Endothelial cell (in vitro differentiated cells): ENCODE measurements around the gene VSTM4. TPM values are rescaled to one million over a fixed set of nuclear protein-coding genes. Genes with fewer than 3 reads are reported as not detected.

Source experiments
- DNase-seq: peaks from one replicate; pipeline ENCODE4 v3.0.0; 2021; ENCODE audit warnings: low spot score
- H3K27ac Mint-ChIP-seq: one replicate; pipeline ENCODE4 v1.8.0; 2021; ENCODE audit warnings: mixed read lengths, inconsistent platforms; ENCODE audit not compliant: unreplicated experiment
- H3K27me3 Mint-ChIP-seq: one replicate; pipeline ENCODE4 v1.8.0; 2021; ENCODE audit warnings: mild to moderate bottlenecking, moderate library complexity, mixed read lengths, inconsistent platforms; ENCODE audit not compliant: unreplicated experiment
- H3K36me3 Mint-ChIP-seq: one replicate; pipeline ENCODE4 v1.8.0; 2021; ENCODE audit warnings: mild to moderate bottlenecking, low read depth, mixed read lengths, inconsistent platforms; ENCODE audit not compliant: unreplicated experiment
- H3K4me1 Mint-ChIP-seq: one replicate; pipeline ENCODE4 v1.8.0; 2021; ENCODE audit warnings: mild to moderate bottlenecking, mixed read lengths, inconsistent platforms; ENCODE audit not compliant: unreplicated experiment
- H3K4me3 Mint-ChIP-seq: one replicate; pipeline ENCODE4 v1.8.0; 2021; ENCODE audit warnings: mild to moderate bottlenecking, mixed read lengths, inconsistent platforms; ENCODE audit not compliant: unreplicated experiment
- H3K9me3 Mint-ChIP-seq: one replicate; pipeline ENCODE4 v1.8.0; 2021; ENCODE audit warnings: mixed read lengths, inconsistent platforms; ENCODE audit not compliant: unreplicated experiment
- total RNA-seq: library from RNA; stranded (reverse); fragmentation: NEBNext Ultra II Directional; extraction: Animal tissue kit (Norgen Biotek cat#: 25700); gene quantifications from one replicate; pipeline ENCODE4 v1.2.1, GENCODE V29; 2021; ENCODE audit not compliant: unreplicated experiment
- TF ChIP-seq, protein P1 (sequence below): fragments of 200-600 bp; sonication (generic); IDR thresholded peaks from one replicate; pipeline ENCODE4 v1.5.0; 2021; ENCODE audit warnings: antibody characterized with exemption; ENCODE audit not compliant: unreplicated experiment

Gene VSTM4
- total RNA-seq, 1 donor from 2014 or later = 0.38 TPM

DNA sequence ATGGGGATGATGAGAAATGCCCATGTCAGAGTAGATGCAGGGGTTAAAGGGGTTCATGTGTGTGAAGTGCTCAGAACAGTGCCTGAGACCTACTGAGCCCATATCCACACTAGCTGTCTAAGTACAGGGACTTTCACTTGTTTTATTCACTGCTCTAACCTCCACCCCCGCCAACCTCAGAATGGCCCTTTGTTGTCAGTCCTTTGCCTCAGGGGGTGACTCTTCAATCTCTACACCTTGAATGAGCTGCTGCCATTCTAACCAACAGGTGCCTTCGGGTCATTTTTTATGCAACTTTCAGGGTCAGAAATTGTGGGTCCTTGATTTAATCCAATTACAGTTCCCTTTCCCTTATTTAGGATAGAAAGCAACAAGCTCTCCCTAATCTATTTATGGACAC lies 26.2 kb downstream of the VSTM4 start:
- H3K9me3 Mint-ChIP-seq = no peaks in the 10 kb centered on the region
- TF ChIP-seq, protein P1, sequence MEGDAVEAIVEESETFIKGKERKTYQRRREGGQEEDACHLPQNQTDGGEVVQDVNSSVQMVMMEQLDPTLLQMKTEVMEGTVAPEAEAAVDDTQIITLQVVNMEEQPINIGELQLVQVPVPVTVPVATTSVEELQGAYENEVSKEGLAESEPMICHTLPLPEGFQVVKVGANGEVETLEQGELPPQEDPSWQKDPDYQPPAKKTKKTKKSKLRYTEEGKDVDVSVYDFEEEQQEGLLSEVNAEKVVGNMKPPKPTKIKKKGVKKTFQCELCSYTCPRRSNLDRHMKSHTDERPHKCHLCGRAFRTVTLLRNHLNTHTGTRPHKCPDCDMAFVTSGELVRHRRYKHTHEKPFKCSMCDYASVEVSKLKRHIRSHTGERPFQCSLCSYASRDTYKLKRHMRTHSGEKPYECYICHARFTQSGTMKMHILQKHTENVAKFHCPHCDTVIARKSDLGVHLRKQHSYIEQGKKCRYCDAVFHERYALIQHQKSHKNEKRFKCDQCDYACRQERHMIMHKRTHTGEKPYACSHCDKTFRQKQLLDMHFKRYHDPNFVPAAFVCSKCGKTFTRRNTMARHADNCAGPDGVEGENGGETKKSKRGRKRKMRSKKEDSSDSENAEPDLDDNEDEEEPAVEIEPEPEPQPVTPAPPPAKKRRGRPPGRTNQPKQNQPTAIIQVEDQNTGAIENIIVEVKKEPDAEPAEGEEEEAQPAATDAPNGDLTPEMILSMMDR = no peak
- DNase-seq = no peak
- H3K27me3 Mint-ChIP-seq = no peaks in the 10 kb centered on the region
- H3K4me1 Mint-ChIP-seq = no peaks in the 10 kb centered on the region
- H3K27ac Mint-ChIP-seq = no peak overlapping the region
- no peak overlapping the region for H3K4me3 Mint-ChIP-seq
- H3K36me3 Mint-ChIP-seq = no peaks in the 10 kb centered on the region

DNA sequence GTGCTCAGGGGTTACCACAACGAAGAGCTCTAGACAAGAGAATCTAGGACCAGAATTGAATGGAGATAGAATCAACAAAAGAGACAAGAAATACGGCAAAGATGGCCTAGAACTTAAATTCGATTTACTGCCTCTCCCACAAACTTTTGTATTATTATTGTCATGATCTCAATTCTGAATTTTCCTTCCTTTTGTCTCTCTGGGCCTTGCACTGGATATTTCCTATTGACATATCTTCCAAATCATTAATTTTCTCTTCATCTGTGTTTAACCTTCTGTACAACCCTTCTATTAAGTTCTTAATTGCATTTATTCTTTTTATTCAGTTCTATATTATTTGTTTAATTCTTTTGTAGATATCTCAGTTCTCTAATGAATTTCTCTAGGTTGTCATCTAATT lies 28.4 kb downstream of the VSTM4 start:
- Mint-ChIP-seq H3K4me1 (no peaks in the 10 kb centered on the region), H3K27me3 (no peaks in the 10 kb centered on the region), H3K9me3 (no peaks in the 10 kb centered on the region), H3K36me3 (no peaks in the 10 kb centered on the region), H3K4me3 (no peak overlapping the region), H3K27ac (no peak overlapping the region)
- TF ChIP-seq, protein P1 = no peak
- no peak for DNase-seq

DNA sequence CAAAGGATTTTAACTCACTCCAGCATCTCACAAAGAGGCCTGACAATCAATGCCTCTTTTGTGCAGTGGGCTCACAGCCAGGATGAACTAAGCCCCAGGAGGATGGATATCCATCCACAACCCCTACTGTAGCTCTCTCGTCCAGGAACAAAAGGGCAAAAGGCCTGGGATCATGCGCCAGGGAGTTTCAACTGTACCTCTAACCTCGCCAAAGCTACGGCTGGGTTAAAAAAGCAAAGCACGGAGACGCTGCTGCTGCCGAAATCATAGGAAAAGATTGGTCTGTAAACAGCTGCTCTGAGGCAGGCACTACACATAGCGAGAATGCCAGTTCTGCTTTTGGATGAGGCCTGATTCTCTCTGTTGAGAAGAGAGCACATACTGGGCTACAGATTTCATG lies 32.1 kb downstream of the VSTM4 start:
- H3K4me3 Mint-ChIP-seq = no peak overlapping the region
- H3K4me1 Mint-ChIP-seq = no peaks in the 10 kb centered on the region
- DNase-seq = no peak
- TF ChIP-seq, protein P1 = no peak
- H3K9me3 Mint-ChIP-seq = no peaks in the 10 kb centered on the region
- H3K27me3 Mint-ChIP-seq = no peaks in the 10 kb centered on the region
- no peaks in the 10 kb centered on the region for H3K36me3 Mint-ChIP-seq
- no peak overlapping the region for H3K27ac Mint-ChIP-seq

DNA sequence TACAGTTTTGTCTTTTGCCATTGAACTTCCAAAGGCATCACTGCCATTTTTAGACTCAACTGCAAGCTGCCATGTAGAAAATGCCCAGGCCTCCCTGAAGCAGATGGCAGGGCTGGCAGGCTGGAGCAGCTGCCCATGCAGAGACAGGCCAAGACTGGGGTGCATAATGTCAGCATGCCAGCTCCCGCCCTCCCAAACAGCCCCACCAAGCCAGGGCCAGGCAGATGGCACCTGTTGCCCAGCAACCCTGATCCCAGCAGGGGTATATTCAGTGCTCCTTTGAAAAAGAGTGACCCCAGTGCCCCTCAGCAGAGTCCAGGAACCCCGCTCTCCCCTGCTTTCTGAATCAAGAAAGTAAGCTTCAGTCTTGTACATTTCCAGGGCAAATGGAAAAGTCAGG lies 32.6 kb downstream of the VSTM4 start:
- no peaks in the 10 kb centered on the region for H3K36me3 Mint-ChIP-seq
- DNase-seq = no peak
- no peaks in the 10 kb centered on the region for H3K4me1 Mint-ChIP-seq
- TF ChIP-seq, protein P1 = no peak
- H3K4me3 Mint-ChIP-seq = no peak overlapping the region
- no peak overlapping the region for H3K27ac Mint-ChIP-seq
- H3K9me3 Mint-ChIP-seq = no peaks in the 10 kb centered on the region
- H3K27me3 Mint-ChIP-seq = no peaks in the 10 kb centered on the region

DNA sequence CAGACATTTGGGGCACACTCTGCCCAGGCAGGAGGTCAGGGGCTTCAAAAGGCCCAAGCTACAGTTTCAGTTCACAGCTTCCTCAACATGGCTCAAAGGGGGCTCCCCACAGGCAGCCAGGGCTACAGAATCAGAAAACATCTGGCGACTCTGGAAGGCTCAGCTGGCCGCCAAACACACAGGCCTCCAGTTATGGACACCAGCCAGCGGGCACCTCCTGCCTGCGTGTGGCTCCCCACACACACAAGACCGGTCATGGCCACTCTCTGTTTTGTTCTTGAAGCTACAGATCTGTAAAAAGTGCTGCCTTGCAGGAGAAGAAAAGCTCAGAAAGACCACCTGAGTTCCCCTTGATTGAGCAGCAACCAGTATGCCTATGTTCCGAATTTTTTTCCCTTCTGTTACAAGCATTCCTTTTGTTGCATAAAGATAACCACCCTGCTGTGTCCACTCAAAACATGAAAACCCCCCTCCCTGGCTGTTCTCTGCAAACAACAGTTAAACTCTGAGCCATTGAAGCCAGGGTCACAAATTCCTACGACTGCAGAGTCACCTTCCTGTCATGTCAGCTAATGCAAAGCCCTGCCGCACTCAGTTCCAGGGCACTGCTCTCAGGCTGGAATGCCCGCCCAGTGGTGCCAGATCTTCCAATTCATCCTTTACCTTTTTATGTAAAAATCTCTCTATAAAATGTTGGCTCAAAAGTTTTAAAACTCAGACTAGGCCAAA lies 33.6 kb downstream of the VSTM4 start:
- TF ChIP-seq, protein P1 = no peak
- DNase-seq = no peak
- Mint-ChIP-seq H3K4me3 (no peak overlapping the region), H3K27ac (no peak overlapping the region), H3K36me3 (no peaks in the 10 kb centered on the region), H3K27me3 (no peaks in the 10 kb centered on the region), H3K4me1 (no peaks in the 10 kb centered on the region), H3K9me3 (no peaks in the 10 kb centered on the region)
